Erythroblast (primary cell): ENCODE results near the gene MTX1.
A peak's percentile ranks its signal among the peaks of the same experiment; 100 is the strongest.

Experiments
- DNase-seq, 2 experiments: peaks; one replicate each; lab custom pipeline; 2025; lab: John Stamatoyannopoulos, UW
- GATA1 ChIP-seq: IDR thresholded peaks from 2 replicates; pipeline ENCODE4 v1.6.1; 2011; ENCODE audit warnings: low read depth, mild to moderate bottlenecking, control low read depth, low read length, moderate library complexity
- POLR2A ChIP-seq: IDR thresholded peaks from 2 replicates; pipeline ENCODE4 v1.6.1; 2011; ENCODE audit warnings: mild to moderate bottlenecking, low read length

Gene MTX1

GRCh38 chr1:155256058-155256852, 47.8 kb downstream of the MTX1 start:
- no peak for DNase-seq
- TF ChIP-seq GATA1 (no peak), POLR2A (no peak)

- DNase-seq: no peak
- TF ChIP-seq GATA1: no peak
- no peak for TF ChIP-seq POLR2A
Measured at GRCh38 chr1:155260276-155260675, 51.8 kb downstream of the MTX1 start.

- TF ChIP-seq GATA1: no peak
- no peak for DNase-seq
Measured at GRCh38 chr1:155261493-155261851, 53.0 kb downstream of the MTX1 start.

- TF ChIP-seq GATA1: no peak
- TF ChIP-seq POLR2A: peak; percentile 88
- peak; percentile 86 to 92 for DNase-seq
Measured at GRCh38 chr1:155261852-155262673, 53.6 kb downstream of the MTX1 start, which contains the start of gene SCAMP3. SCAMP3 (minus strand) TSS chr1:155262360; CDS start chr1:155262151, 209 bp downstream.

- DNase-seq: no peak
- TF ChIP-seq GATA1 (no peak), POLR2A (no peak)
Measured at GRCh38 chr1:155263067-155263466, 54.6 kb downstream of the MTX1 start.
